LNCAP (cell line): ENCODE measurements around the gene ZBTB16.

ENCODE experiments used
- CTCF ChIP-seq: fragments of 450-650 bp; IDR thresholded peaks from 2 replicates; pipeline ENCODE4 v1.5.1; 2017; ENCODE audit warnings: mild to moderate bottlenecking

The ZBTB16 gene

GRCh38 chr11:114261791-114262190, 202.3 kb downstream of the ZBTB16 start:
- TF ChIP-seq CTCF, result no peak

- TF ChIP-seq CTCF, result peak; percentile 34; the same call in 1 of the 2 replicates
These were observed 203.4 kb downstream of the ZBTB16 start for GRCh38 chr11:114262681-114263512.

DNA sequence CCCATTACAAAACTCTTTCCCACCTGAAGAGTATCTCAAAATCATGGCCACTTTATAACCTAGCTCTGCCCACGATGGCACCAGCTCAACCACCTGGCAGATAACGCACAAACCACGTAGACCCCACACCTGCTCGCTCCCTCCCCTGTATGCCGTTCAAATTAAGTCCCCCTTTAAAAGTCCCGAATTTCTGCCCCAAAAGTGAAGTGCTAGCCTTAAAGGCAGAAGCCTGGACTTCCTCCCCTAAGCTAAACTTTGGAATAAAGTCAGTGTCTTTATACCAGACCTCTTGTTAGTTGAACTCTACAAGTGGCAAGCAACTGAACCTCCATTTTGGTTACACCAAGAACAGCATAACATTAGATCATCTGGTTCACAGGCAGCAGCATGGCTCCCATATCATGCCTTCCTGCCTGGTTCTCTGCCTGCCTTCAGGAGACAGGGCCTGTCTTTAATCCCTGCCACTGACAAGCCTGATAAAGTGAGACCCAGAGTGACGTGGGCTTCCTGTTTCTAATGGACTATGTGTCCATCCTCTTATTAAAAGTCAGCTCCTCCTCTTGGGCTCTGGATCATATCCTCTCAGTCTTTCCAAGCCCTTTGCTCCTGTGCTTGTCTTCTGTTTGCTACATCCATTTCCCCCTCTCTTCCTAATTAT, 204.1 kb downstream of the ZBTB16 start:
- no peak for TF ChIP-seq CTCF

- no peak for TF ChIP-seq CTCF
These were observed 204.9 kb downstream of the ZBTB16 start for GRCh38 chr11:114264381-114264780.

DNA sequence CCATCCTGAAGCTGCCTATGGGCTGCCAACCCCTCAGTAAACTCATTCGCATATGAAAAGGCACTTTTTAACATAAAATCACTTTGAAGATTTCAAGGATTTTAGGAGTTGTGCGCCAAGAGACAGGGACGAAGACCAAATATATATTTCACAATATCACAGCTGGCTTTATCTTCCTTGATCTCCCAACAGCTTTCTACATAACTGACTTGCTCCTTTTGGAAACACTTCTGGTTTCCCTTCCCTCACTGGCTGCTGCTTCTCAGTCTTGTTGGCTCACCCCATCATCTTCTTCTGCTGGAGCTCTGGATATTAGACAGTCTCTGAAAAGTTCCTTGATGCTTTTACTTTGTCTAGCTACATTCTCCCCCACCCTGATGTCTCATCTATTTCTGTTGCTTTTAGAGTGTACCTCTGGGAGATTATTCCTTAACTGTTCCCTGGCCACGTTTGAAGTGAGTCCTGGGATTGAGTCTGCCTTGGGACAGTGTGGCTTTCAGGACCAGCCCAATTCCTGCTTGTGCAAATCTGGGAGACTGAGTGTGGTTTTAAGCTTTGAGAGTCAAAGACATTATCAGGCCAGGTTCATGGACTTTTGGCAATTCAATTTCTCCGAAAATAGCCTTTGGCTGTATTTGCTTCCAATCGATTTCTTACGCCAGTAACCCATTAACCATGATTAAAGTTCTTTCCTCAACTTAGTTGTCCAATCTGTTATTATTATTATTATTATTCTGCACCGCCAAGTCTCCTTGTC, 205.8 kb downstream of the ZBTB16 start:
- no peak for TF ChIP-seq CTCF

DNA sequence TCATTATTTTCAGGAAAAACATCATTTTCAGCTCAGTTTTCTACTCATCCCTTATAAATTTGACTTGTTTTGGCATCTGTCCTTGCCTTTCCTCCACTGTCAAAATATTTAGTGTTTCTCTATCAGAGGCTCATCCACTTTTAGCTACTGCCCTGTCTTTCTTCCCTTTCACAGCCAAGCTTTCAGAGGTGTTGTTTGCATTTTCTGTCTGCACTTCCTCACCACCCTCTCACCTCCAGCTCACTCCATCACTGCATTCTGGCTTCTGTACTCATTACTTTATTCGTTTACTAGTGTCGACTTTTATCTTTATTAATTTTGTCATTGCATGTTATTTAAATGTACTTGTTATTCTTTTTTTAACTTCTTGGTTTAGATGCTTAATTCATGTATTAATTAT, 210.0 kb downstream of the ZBTB16 start:
- TF ChIP-seq CTCF, result no peak

- no peak for TF ChIP-seq CTCF
These were observed 211.2 kb downstream of the ZBTB16 start for GRCh38 chr11:114270531-114271270.
